Brain microvascular endothelial cell (primary cell): ENCODE measurements around the gene TBCB.
"Not testable (repeated sequence)": the region's sequence is repeated elsewhere in the genome, so short reads cannot be mapped to it uniquely, and the experiment has no call there.

Source experiments
- DNase-seq: peaks from one replicate; pipeline ENCODE4 v3.0.0-alpha.2; 2020
- H3K27ac ChIP-seq: fragments of 250-450 bp; sonication (Bioruptor Pico); 2 replicates; pipeline ENCODE4 v1.5.1; 2020; ENCODE audit warnings: mild to moderate bottlenecking, moderate library complexity
- H3K27me3 ChIP-seq: fragments of 250-450 bp; sonication (Bioruptor Pico); replicated peaks from 2 replicates; pipeline ENCODE4 v1.5.1; 2020; ENCODE audit warnings: mild to moderate bottlenecking
- H3K36me3 ChIP-seq: fragments of 250-450 bp; sonication (Bioruptor Pico); replicated peaks from 2 replicates; pipeline ENCODE4 v1.5.1; 2020; ENCODE audit warnings: mild to moderate bottlenecking
- H3K4me3 ChIP-seq: 2 replicates; pipeline ENCODE4 v1.5.1; 2011; ENCODE audit warnings: low read depth, mild to moderate bottlenecking, control low read depth, low read length, moderate library complexity
- in situ Hi-C: cut with HindIII; loops from 2 replicates; pipeline ENCODE4 v1.10.0; 2017; ENCODE audit warnings: low sequenced_read_pairs, low pct_ligation_motif_present
- TF ChIP-seq, protein P1 (sequence below): IDR thresholded peaks from 2 replicates; pipeline ENCODE4 v1.5.1; 2011; ENCODE audit warnings: low read depth, mild to moderate bottlenecking, moderate library complexity, low read length, control low read depth, inconsistent platforms; ENCODE audit errors: missing control alignments

TBCB gene

DNA sequence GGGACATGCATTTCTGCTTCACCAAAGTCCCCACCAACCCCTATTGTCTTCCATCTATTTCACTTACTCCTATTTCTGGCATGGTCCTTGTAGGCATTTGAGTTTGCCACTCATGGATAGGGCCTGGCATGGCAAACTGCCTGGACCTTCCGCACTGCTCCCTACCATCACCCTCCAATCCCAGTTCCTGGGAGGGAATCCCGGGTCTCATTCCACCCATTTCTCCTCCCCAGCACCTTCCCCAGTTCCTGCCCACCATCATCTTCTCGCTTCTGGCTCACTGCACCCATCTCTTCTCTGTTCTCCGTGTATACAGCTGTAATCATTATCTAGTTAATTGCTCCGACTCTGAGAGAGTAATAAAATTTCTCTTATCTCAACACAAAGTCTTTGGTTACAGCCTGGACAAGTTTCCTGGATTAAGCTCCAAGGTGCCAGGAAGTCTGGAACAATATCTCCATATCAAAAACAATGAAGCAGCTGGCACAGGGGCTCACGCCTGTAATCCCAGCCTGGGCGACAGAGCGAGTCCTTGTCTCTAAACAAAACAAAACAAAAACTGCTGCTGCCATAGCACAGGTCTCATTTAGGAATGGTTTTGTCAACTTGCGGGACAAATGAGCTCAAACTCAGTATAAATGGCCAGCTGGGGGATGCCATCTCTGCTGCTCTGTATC lies 54.0 kb downstream of the TBCB start:
- in situ Hi-C loops, result no loop called here
- TF ChIP-seq, protein P1, sequence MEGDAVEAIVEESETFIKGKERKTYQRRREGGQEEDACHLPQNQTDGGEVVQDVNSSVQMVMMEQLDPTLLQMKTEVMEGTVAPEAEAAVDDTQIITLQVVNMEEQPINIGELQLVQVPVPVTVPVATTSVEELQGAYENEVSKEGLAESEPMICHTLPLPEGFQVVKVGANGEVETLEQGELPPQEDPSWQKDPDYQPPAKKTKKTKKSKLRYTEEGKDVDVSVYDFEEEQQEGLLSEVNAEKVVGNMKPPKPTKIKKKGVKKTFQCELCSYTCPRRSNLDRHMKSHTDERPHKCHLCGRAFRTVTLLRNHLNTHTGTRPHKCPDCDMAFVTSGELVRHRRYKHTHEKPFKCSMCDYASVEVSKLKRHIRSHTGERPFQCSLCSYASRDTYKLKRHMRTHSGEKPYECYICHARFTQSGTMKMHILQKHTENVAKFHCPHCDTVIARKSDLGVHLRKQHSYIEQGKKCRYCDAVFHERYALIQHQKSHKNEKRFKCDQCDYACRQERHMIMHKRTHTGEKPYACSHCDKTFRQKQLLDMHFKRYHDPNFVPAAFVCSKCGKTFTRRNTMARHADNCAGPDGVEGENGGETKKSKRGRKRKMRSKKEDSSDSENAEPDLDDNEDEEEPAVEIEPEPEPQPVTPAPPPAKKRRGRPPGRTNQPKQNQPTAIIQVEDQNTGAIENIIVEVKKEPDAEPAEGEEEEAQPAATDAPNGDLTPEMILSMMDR, result no peak
- H3K36me3 ChIP-seq, result no peaks in the 10 kb centered on the region
- H3K4me3 ChIP-seq, result no peak overlapping the region
- H3K27me3 ChIP-seq, result no peaks in the 10 kb centered on the region
- no peak for DNase-seq
- no peak overlapping the region for H3K27ac ChIP-seq

DNA sequence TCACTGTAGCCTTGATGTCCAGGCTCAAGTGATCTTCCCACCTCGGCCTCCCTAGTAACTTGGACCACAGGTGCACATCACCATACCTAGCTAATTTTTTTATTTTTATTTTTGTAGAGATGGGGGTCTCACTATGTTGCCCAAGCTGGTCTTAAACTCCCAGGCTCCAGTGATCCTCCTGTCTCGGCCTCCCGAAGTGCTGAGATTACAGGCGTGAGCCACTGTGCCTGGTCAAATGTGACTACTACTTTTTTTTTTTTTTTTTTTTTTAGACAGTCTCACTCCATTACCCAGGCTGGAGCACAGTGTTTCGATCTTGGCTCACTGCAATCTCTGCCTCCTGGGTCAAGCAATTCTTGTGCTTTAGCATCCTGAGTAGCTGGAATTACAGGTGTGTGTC lies 57.6 kb downstream of the TBCB start:
- Histone ChIP-seq H3K36me3 (no peaks in the 10 kb centered on the region), H3K4me3 (no peak overlapping the region), H3K27ac (no peak overlapping the region), H3K27me3 (no peaks in the 10 kb centered on the region)
- in situ Hi-C loops, result no loop called here
- TF ChIP-seq, protein P1, result no peak
- no peak for DNase-seq

DNA sequence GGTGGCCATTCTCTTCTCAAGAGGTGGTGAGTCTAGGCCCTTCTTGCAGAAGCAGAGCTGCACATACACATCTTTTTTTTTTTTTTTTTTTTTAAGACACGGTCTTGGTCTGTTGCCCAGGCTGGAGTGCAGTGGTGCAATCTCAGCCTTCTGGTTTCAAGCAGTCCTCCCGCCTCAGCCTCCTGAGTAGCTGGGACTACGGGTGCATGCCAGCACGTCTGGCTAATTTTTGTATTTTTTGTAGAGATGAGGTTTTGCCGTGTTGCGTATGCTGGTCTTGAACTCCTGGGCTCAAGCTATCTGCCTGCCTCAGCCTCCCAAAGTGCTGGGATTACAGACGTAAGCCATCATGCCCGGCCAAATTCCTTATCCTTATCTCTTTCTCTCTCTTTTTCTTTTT lies 58.6 kb downstream of the TBCB start:
- in situ Hi-C loops, H3K4me3 ChIP-seq, DNase-seq: not testable (repeated sequence)

More for the DNA sequence above, 58.6 kb downstream of the TBCB start:
- H3K36me3 ChIP-seq, H3K27ac ChIP-seq, H3K27me3 ChIP-seq: not testable (repeated sequence)
